Middle frontal gyrus (tissue), 1 donor: ENCODE results near the gene CENPP.
"Not testable (repeated sequence)": the region's sequence is repeated elsewhere in the genome, so short reads cannot be mapped to it uniquely, and the experiment has no call there.

Experiments
- DNase-seq: peaks from one replicate; pipeline ENCODE4 v3.0.0-alpha.2; 2015; ENCODE audit warnings: low spot score; ENCODE audit errors: extremely low spot score

CENPP gene

DNA sequence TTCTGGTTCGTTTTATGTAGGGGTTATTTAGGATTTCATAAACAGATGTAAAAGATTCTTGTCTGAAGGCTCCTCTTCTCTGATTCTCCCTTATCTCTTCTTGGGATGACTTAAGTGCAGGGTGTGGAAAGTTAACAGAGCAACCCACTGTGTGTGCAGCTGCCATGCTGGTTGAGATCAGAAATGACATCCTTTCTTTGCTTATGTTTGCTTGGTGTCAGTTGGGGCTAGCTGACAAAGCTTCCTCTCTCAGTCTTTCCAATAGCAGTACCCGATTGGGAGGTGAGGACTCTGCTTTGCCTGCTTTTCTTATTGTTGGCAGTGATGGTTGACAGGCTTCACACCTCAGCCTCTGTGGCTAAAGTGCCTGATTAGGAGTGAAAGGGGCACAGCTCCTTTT is 52.1 kb downstream of the CENPP start:
- no peak for DNase-seq

- no peak for DNase-seq
These were observed 53.3 kb downstream of the CENPP start for GRCh38 chr9:92378865-92379560.

DNA sequence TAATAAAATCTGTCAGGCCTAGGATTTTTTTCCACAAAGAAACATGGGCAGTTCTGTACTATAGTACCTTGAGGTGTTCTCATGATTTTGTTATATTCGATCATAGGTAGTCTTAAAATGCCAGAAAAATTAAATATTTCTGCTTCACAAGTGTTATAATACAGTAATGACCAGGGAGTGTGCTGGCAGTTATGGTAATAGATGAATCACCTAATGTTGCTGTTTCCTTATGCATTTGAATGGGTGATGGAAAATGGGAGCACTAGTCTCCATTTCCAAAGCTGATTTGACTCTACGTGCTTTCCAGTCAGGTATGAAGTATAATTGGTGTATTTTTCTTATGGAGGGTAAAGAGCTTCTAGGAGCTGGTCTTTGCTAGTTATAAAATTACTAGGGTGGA is 54.9 kb downstream of the CENPP start:
- no peak for DNase-seq

DNA sequence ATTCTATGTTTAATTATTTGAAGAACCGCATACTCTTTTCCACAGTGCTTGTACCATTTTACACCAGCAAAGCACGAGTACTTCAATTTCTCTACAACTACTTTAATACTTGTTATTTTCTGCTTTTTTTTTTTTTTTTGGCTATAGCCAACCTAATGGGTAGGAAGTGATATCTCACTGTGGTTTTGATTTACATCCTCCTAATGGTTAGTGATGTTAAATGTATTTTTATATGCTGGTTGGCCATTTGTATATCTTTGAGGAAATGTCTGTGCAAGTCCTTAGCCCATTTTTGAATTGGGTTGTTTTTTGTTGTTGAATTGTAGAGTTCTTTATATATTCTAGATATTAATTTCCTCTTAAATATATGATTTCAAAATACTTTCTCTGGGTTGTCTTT is 56.0 kb downstream of the CENPP start:
- no peak for DNase-seq

DNA sequence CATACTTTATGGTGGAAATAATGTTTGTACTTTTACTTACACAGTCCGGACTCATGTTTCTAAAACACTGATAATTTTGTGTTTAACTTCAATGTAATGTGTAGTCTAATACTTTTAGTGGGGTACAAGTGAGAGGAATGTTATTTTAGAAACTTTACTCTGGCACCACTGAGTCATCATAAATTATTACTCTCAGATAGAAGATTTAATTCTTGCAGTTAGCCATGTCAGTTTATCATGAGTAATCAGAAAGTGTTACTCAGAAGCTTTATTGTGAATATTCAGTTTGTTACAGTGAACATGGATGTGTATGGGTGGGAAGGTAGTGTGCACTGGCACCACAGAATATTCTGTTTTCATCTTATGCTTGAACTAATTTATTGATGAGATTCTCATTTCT is 58.6 kb downstream of the CENPP start:
- no peak for DNase-seq

DNA sequence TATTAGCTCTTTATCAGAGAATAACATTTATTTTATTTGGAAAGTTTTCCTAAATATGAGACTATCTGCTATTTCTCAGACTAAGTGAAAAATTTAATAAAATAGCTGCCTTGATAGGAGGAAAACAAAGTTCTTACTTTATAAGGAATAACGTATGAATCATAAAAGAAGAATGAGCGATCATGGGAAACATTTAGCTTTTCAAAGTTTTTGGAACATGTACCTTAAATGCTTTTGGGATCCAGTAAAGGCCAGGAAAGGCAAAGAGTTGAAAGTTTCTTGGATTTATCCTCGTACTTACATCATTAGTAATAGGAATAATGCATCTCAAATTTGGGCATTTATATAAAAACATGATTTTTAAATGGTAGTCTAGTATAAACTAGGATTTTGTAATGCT is 59.2 kb downstream of the CENPP start:
- no peak for DNase-seq

DNA sequence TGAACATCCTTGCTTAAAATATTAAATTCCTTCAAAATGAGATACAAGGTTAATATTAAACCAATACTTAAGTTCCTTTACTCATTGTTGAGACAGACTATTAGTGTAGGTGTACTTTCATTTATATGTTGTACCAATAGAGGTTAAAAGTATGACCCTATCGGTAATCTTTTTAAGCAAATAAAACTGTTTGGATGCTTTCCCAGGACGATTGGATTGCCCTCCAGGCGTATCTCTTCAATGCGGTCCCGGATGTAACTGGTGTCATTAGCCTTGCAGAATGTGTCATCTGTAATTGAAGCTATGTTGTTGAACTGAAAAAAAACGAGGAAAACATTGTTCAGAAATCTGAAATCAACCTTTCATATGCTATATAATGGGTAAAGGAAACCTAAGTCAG is 59.7 kb downstream of the CENPP start:
- no peak for DNase-seq

GRCh38 chr9:92385953-92386352 is 60.2 kb downstream of the CENPP start:
- DNase-seq = no peak

DNA sequence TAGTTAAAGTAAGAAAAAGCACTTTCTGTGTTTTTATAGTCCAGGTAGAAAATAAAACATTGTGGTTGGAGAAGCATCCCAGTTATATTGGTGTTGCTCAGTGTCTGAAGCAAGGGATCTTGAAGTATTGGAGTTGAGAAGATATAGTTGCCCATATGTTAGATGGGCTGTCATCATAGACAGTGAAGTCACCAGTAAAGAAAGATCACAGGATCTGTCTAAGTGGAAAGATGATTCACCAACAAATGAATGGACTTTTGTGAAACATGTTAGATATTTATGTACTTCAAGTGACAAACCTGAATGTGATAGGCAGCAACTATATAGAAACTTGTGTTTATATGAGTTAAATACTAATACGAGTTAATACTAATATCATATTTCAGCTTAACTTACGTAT is 66.9 kb downstream of the CENPP start:
- no peak for DNase-seq

DNA sequence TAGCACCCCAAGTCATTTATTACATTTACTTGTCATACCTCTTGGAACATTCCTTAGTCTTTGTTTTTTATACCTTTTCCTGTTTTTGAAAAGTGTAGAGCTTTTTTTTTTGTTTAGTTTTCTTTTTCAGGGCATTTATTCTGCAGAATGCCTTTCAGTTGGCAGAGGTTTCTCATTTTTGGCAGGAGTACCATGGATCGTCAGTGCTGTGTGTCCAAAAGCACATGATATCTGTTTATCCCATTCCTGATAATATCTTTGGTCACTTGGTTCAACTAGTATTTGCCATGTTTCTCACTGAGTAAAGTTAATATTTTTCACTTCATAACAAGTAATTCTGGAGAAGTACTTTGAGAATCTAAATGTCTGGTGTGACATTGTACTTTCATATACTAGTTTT is 67.9 kb downstream of the CENPP start:
- no peak for DNase-seq

DNA sequence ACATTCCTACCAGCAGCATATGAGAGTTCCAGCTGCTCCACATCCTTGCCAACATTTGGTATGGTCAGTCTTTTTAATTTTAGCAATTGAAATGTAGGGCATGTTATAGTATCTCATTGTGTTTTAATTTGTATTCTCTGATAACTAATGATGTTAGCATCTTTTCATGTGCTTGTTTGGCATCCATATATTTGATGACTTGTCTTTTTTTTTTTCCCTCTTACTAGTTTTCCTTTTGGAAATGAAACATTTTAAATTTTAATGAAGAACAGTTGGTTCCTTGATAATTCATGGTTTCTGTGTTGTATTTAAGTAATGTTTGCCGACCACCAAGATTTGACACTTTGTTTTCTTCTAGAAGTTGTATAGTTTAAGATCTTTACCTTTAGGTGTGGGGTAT is 69.9 kb downstream of the CENPP start:
- no peak for DNase-seq

DNA sequence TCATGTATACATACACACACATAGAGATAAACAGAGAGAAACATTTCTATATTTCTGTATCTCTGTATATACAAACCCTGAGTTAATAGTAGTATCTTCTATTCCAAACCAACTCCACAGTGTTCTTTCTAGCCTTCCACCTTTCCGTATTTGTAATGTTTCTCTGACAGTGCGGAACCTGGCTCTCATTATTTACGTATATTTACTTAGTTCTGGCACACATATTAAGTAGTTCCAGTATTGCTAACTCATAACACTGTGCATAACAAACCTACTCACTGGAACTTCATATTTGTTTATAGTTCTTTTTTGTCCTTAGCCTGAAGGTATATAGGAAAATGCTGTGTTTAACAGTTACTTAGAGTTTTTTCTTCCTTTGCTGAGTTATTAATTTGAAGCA is 72.1 kb downstream of the CENPP start:
- DNase-seq = no peak

GRCh38 chr9:92402360-92402759 is 76.6 kb downstream of the CENPP start:
- no peak for DNase-seq

GRCh38 chr9:92402826-92403745 is 77.3 kb downstream of the CENPP start:
- DNase-seq = no peak

- DNase-seq = no peak
These were observed 78.5 kb downstream of the CENPP start, which contains the start of gene OGN for GRCh38 chr9:92404042-92404836. OGN (minus strand) TSS chr9:92404578; CDS start chr9:92403407, 1,171 bp downstream.

GRCh38 chr9:92405818-92406217 is 80.1 kb downstream of the CENPP start:
- DNase-seq = no peak

- no peak for DNase-seq
These were observed 80.7 kb downstream of the CENPP start for GRCh38 chr9:92406477-92406876.

GRCh38 chr9:92407818-92408217 is 82.1 kb downstream of the CENPP start:
- no peak for DNase-seq

GRCh38 chr9:92408747-92409478 is 83.2 kb downstream of the CENPP start:
- DNase-seq = no peak

DNA sequence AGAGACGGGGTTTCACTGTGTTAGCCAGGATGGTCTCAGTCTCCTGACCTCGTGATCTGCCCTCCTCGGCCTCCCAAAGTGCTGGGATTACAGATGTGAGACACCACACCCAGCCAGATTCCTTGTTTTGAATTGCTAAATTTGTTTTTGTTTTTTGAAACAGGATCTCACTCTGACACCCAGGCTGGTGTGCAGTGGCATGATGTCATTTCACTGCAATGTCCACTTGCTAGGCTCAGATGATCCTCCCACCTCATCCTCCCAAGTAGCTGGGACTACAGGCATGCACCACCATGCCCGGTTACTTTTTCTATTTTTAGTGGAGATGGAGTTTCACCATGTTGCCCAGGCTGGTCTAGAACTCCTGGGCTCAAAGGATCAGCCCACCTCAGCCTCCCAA is 85.4 kb downstream of the CENPP start:
- DNase-seq = not testable (repeated sequence)

- no peak for DNase-seq
These were observed 88.8 kb downstream of the CENPP start for GRCh38 chr9:92414566-92414965.
